GM19351 (cell line): ENCODE measurements around the gene DENND6B.

Experiments used
- ATAC-seq: cut with Tn5 transposase; IDR thresholded peaks from one replicate; pipeline ENCODE4 v1.9.1; 2021; ENCODE audit warnings: mild to moderate bottlenecking, moderate library complexity; ENCODE audit not compliant: unreplicated experiment

DENND6B gene

GRCh38 chr22:50260801-50261614 is 65.8 kb downstream of the DENND6B start:
- no peak for ATAC-seq

GRCh38 chr22:50260434-50260800 is 66.4 kb downstream of the DENND6B start:
- no peak for ATAC-seq

- no peak for ATAC-seq
Measured at GRCh38 chr22:50259302-50259701, 67.5 kb downstream of the DENND6B start.
